HG02973 (cell line): ENCODE data around the gene PARD6G.
"Not testable (repeated sequence)": the region's sequence is repeated elsewhere in the genome, so short reads cannot be mapped to it uniquely, and the experiment has no call there.

ENCODE experiments used
- ATAC-seq: cut with Tn5 transposase; IDR thresholded peaks from one replicate; pipeline ENCODE4 v1.9.1; 2021; ENCODE audit warnings: moderate library complexity; ENCODE audit not compliant: unreplicated experiment

Gene PARD6G

DNA sequence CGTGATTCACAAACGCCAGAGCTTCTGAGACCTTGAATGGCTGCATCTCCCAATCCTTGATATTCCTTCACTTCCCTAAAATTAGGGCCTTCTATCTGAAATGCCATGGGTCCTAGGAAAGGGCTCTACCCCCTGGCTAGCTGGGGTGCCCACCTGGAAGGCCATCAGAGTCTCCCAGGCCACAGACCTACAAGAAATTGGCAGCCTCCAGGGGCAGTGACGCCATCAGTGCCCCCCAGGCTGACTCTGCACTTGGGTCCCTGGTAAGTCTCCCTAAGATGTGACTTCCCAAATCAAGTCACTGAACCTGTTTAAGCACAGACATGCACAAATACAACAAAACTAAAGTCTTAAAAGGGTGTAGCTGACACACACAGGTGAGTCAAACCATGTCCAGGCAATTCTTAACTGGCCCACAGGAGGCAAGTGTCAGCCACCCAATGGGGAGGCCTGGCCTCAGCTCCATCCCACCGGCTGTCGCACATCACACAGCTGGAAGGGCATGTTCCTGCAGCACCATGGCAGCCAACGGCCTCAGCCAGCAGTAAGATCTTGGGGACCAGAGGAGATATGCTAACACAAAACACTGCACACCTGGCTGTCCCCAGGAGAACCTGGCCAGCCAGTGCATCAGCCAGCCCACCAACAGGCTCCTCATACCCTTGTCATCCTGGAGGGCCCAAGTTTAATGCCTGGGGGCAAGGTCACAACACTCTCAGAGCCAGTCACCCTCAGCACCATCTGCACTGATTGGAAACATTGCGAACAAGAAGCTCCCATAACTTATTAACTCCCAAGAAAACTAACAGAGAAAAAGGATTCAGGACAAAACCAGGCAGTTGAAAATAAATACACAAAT is 5.2 kb downstream of the PARD6G start:
- ATAC-seq: no peak

- ATAC-seq: no peak
Observed at GRCh38 chr18:80239830-80240229, 7.5 kb downstream of the PARD6G start.

GRCh38 chr18:80238651-80239260 is 8.6 kb downstream of the PARD6G start:
- ATAC-seq: no peak

DNA sequence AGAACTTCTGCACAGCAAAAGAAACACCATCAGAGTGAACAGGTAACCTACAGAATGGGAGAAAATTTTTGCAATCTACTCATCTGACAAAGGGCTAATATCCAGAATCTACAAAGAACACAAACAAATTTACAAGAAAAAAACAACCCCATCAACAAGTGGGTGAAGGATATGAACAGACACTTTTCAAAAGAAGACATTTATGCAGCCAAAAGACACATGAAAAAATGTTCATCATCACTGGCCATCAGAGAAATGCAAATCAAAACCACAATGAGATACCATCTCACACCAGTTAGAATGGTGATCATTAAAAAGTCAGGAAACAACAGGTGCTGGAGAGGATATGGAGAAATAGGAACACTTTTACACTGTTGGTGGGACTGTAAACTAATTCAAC is 9.8 kb downstream of the PARD6G start:
- ATAC-seq: not testable (repeated sequence)

GRCh38 chr18:80234398-80234797 is 12.9 kb downstream of the PARD6G start:
- ATAC-seq: no peak

DNA sequence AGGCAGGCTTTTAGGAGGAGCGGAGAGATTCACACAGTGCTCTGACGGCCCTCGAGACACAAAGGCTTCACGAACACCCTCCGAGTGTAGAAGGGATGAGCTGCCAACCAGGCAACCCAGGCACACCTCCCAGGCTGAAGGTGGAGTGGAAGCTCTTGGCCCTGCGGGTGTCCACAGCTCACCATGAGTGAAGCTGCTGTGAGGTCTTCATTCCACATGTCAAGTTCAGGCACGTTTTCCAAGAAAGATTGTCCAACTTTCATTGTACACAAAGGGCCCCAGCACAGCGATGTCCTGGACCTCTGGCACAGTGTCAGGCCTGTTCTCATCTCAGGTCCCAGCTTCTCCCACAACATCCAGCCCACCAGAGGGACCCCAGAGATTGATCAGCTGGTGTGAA is 13.4 kb downstream of the PARD6G start:
- no peak for ATAC-seq

GRCh38 chr18:80233201-80233835 is 14.0 kb downstream of the PARD6G start:
- ATAC-seq: no peak

DNA sequence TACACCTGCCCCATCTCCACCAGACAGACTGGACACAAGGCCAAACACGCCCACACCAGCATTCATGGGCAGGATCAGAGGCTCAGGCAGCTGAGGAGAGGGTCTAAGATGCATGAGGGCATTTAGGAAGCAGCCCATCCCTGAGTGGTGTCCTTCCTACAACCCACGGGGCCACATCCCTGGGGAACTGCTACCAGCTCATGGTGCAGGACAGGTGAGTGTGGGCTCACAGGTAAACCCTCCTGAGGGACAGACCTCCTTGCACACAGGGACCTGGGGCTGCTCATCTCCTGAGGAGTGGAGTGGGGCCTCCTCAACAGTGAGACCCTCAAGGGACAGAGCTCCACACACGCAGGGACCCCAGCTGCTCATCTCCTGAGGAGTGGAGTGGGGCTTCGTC is 14.6 kb downstream of the PARD6G start:
- no peak for ATAC-seq

DNA sequence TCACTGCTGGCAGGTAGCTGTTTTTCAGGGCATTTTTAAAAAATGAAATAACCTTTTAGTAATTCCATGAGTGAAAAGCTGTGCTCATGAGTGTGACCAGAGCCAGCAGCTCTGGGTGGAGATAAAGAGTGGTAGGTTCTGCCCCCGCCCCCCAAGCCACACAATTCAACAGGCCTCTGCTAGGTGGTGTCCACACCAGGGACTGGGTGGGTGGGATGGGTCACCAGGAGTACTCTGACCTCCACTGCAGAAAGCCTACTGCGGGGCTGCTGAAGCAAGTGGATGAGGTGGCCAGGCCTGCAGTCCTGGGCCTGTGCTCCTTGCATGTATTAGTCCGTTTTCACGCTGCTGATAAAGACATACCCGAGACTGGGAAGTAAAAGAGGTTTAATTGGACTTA is 15.3 kb downstream of the PARD6G start:
- ATAC-seq: no peak

- no peak for ATAC-seq
Observed at GRCh38 chr18:80231616-80232015, 15.7 kb downstream of the PARD6G start.

- ATAC-seq: no peak
Observed at GRCh38 chr18:80231151-80231550, 16.2 kb downstream of the PARD6G start.

- ATAC-seq: no peak
Observed at GRCh38 chr18:80229766-80230745, 17.3 kb downstream of the PARD6G start.

DNA sequence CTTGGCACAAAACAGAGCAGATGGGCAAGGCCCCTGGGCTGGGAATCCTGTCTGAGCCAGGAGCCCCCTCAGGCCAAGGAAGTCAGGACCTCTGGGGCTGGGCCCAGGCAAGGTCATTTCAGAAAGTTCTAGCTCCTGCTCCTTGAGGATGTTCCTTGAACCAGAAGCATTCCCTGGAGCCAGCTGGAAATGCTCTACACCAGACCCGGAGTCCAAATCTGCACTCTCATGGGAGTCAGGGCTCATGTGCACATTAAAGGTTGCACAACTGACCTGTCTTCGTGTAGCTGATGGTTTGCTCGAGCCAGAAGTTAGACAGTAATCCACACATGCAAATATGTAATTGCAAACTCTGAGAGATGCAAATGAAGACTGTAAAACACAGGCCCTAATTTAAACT is 18.0 kb downstream of the PARD6G start:
- ATAC-seq: no peak

GRCh38 chr18:80228051-80228848 is 19.1 kb downstream of the PARD6G start:
- no peak for ATAC-seq

GRCh38 chr18:80227472-80227871 is 19.8 kb downstream of the PARD6G start:
- ATAC-seq: no peak

DNA sequence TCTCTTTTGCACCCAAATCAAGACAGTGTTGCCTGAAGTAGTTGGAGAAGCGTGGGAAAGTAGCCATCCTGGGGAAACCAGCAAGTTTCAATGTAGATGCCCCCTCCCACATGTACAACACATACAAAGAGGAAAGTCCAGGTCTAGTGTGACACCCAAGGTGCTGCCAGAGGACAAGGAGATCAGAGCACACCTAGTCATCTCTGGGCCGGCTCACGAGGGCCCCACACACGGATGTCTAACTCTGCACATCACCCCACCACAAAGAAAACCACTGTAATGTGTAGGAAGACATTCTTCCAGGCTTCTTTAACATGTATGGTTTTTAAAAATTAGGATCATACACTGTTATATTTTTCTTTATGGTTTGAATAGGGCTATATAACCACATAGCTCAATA is 21.6 kb downstream of the PARD6G start:
- no peak for ATAC-seq

DNA sequence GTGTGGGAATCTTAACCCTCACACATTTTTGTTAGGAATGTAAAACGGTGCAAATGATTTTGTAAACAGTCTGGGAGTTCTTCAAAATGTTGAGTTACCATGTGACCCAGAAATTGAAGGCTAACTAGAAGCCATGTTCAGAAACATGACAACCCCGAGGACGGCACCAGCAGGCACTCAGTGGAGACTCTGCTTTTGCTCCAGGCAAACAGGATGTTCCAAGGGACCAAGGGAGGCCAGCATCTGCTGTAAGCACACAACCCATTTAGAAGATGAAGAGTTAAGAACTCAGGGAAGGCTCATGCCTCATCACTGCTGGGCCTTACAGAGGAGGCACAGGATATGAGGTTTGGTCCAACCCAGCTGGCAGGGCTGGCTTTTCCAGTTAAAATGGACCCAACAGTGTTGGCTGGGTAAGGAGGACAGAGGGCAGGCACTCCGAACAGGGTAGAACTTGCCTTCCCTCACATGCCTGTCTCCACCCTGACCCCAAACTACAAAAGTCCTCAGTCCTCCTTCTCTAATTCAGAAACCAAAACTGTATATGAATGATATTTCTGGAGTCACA is 23.6 kb downstream of the PARD6G start:
- no peak for ATAC-seq

DNA sequence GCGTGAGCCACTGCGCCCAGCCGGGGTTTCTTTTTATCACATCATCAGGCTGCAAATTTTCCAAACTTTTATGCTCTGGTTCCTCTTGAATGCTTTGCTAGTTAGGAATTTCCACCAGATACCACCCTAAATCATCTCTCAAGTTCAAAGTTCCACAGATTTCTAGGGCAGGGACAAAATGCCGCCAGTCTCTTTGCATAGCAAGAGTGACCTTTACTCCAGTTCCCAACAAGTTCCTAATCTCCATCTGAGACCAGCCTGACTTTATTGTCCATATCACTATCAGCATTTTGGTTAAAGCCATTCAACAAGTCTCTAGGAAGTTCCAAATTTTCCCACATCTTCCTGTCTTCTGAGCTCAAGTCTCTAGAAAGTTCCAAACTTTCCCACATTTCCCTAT is 27.8 kb downstream of the PARD6G start:
- ATAC-seq: not testable (repeated sequence)

GRCh38 chr18:80218341-80219227 is 28.7 kb downstream of the PARD6G start:
- no peak for ATAC-seq
